ENCODE measurements around the gene LRRC58. TPM values are rescaled to one million over a fixed set of nuclear protein-coding genes. Genes with fewer than 3 reads are reported as not detected.
"Not testable (repeated sequence)": the region's sequence is repeated elsewhere in the genome, so short reads cannot be mapped to it uniquely, and the experiment has no call there.

LRRC58 gene
- 10 to 100 TPM; 20.8 to 22.6 TPM for total RNA-seq

DNA sequence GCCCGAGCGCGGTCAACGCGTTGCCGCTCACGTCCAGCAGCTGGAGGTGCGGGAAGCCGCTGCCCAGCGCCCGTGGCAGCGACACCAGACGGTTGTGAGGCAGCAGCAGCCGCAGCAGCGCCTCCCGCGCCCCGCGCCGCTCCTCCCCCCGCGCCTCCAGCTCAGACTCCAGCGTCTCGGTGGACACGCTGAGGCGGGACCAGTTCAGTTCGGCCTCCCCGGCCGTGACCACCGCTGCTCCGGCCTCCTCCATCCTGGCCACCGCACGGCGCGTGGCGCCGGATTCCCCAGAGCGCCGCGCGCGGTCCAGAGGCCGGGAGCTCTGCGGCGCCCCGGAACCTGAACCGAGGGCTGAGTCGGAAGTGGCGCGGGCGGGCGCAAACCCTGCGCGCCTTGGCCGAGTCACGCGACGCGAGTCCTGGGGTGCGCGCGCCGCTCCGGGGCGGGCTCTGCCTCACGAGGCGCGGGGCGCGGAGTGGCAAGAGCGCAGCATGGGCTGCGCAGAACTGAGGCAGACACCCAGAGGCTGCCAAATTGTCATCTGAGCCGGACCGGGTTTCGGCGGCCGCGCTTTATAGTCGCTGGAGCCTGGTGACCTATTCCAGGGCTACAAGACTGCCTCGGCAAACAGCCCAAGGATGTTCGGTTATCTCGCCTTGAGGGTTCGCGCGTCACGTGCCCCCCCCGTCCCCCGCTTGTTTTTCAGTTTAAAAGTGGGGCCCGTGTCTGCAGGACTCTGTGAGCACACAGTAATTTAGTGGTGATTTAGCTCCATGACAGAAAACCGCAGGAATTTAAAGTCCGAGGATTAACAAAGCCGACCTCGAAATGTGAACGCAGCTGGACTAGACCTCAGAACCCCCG is at the start of gene LRRC58:
Gene LRRC58 (minus strand): TSS at position 364 of the 864 bp plus-strand sequence. CDS start 111 bp downstream, at position 253.
- peak; percentile 96 to 97 for ATAC-seq
- Mint-ChIP-seq H3K27ac (peak within 1 kb of the TSS; percentile 75 to 76), H3K27me3 (peaks cover 6 to 12% of the 10 kb centered on the region in 2 donors), H3K9me3 (no peaks in the 10 kb centered on the region), H3K4me3 (peak within 1 kb of the TSS; percentile 96), H3K36me3 (peaks cover 11% of the 10 kb centered on the region), H3K4me1 (ENCODE audit: low read depth in 2 of 2) (peaks cover 33 to 43% of the 10 kb centered on the region in 2 donors)
- DNase-seq (ENCODE audit: low spot score), result peak; percentile 93

DNA sequence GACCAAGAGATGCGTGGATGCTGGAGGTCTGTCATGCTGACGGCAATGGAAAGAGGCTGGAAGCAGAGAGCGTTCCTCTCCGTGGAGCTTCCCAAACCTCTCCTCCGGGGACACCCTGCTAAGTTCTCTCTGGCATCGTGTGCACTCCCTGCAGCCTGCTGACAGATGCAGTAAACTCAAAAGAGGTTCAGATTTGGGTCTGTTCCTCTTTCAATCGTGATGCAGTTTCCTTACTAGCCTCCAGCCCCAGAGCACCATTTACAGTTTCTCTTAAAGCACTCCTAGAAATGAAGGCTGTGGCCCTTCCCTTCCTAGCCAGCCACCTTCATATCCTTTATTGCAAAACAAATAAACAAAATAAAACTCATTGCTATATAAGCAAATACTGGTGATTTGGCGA is 47.3 kb upstream of the LRRC58 start:
- no peaks in the 10 kb centered on the region for H3K9me3 Mint-ChIP-seq
- no peak for ATAC-seq

GRCh38 chr3:120394347-120394746 is 45.2 kb upstream of the LRRC58 start:
- Mint-ChIP-seq H3K27ac (no peak overlapping the region), H3K4me3 (no peak overlapping the region), H3K9me3 (no peaks in the 10 kb centered on the region), H3K36me3 (no peaks in the 10 kb centered on the region), H3K27me3 (peaks cover 5 to 11% of the 10 kb centered on the region in 2 donors), H3K4me1 (ENCODE audit: low read depth in 2 of 2) (peaks cover under 1 to 1% of the 10 kb centered on the region in 2 donors)
- ATAC-seq (no peak), DNase-seq (ENCODE audit: low spot score) (no peak)

More for the DNA sequence above, 47.3 kb upstream of the LRRC58 start:
- no peak overlapping the region for H3K27ac Mint-ChIP-seq
- no peak overlapping the region for H3K4me3 Mint-ChIP-seq
- H3K4me1 Mint-ChIP-seq (ENCODE audit: low read depth in 2 of 2), result peaks cover 7 to 9% of the 10 kb centered on the region in 2 donors
- H3K27me3 Mint-ChIP-seq, result peaks cover under 1 to 7% of the 10 kb centered on the region in 2 donors
- no peaks in the 10 kb centered on the region for H3K36me3 Mint-ChIP-seq
- no peak for DNase-seq (ENCODE audit: low spot score)

DNA sequence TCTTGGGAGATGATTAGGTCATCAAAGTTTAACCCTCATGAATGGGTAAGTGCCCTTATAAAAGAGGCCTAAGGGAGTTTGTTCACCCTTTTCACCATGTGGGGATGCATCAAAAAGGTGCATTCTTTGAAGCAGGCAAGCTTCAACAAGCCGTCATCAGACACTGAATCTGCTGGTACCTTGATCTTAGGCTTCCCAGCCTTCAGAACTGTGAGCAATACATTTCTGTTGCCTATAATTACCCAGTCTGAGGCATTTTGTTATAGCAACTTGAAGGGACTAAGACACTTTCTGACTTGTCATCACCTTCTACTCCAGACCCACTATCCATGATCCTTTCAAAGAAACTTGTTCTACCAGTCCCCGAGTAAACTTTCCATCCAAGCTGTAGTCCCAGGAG is 44.6 kb upstream of the LRRC58 start:
- no peak overlapping the region for H3K4me3 Mint-ChIP-seq
- H3K27me3 Mint-ChIP-seq, result peaks cover 5 to 11% of the 10 kb centered on the region in 2 donors
- no peaks in the 10 kb centered on the region for H3K9me3 Mint-ChIP-seq
- ATAC-seq (no peak), DNase-seq (ENCODE audit: low spot score) (no peak)
- H3K27ac Mint-ChIP-seq, result no peak overlapping the region
- no peaks in the 10 kb centered on the region for H3K36me3 Mint-ChIP-seq
- H3K4me1 Mint-ChIP-seq (ENCODE audit: low read depth in 2 of 2), result no peaks in the 10 kb centered on the region

- no peaks in the 10 kb centered on the region for H3K4me1 Mint-ChIP-seq (ENCODE audit: low read depth in 2 of 2)
- no peak overlapping the region for H3K4me3 Mint-ChIP-seq
- H3K36me3 Mint-ChIP-seq, result no peaks in the 10 kb centered on the region
- ATAC-seq (no peak), DNase-seq (ENCODE audit: low spot score) (no peak)
- peaks cover 5 to 11% of the 10 kb centered on the region in 2 donors for H3K27me3 Mint-ChIP-seq
- H3K9me3 Mint-ChIP-seq, result no peaks in the 10 kb centered on the region
- no peak overlapping the region for H3K27ac Mint-ChIP-seq
Measured at GRCh38 chr3:120393243-120393642, 44.1 kb upstream of the LRRC58 start.

DNA sequence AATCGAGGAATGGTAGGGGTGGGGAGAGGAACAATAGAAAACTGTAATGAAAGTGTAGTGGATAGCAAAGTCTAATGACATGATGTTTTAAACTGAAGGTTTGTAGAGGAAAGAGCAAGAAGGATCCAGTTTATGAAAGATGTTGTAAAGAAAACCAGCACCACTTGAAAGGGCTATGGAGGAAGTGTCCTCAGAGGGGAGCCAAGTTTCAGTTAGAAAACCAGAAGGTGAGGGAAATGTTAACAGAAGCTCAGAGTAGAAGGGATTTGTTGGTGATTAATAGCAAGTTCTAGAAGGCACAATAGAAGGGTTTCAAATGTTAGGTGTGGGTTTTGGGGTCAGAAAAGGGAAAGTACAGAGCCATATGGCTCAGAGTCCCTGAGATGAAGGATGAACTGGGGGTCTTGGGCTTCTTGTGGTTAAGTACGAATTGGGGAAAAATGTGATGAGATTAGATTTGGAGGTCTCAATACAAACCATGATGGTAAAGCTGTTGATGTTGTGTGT is 33.8 kb upstream of the LRRC58 start:
- Mint-ChIP-seq H3K36me3 (no peaks in the 10 kb centered on the region), H3K27ac (no peak overlapping the region), H3K27me3 (peaks cover 4 to 14% of the 10 kb centered on the region in 2 donors), H3K4me1 (ENCODE audit: low read depth in 2 of 2) (no peaks in the 10 kb centered on the region), H3K4me3 (no peak overlapping the region), H3K9me3 (no peaks in the 10 kb centered on the region)
- ATAC-seq (no peak), DNase-seq (ENCODE audit: low spot score) (no peak)

- DNase-seq (ENCODE audit: low spot score) (no peak), ATAC-seq (no peak)
- no peaks in the 10 kb centered on the region for H3K4me1 Mint-ChIP-seq (ENCODE audit: low read depth in 2 of 2)
- no peak overlapping the region for H3K27ac Mint-ChIP-seq
- peaks cover 4 to 13% of the 10 kb centered on the region in 2 donors for H3K27me3 Mint-ChIP-seq
- no peaks in the 10 kb centered on the region for H3K9me3 Mint-ChIP-seq
- no peak overlapping the region for H3K4me3 Mint-ChIP-seq
- no peaks in the 10 kb centered on the region for H3K36me3 Mint-ChIP-seq
Measured at GRCh38 chr3:120381503-120381902, 32.3 kb upstream of the LRRC58 start.

- H3K36me3 Mint-ChIP-seq; DNase-seq (ENCODE audit: low spot score); H3K9me3 Mint-ChIP-seq; H3K27me3 Mint-ChIP-seq; H3K27ac Mint-ChIP-seq; H3K4me1 Mint-ChIP-seq (ENCODE audit: low read depth in 2 of 2); ATAC-seq; H3K4me3 Mint-ChIP-seq: not testable (repeated sequence)
Measured at GRCh38 chr3:120377948-120378347, 28.8 kb upstream of the LRRC58 start.

DNA sequence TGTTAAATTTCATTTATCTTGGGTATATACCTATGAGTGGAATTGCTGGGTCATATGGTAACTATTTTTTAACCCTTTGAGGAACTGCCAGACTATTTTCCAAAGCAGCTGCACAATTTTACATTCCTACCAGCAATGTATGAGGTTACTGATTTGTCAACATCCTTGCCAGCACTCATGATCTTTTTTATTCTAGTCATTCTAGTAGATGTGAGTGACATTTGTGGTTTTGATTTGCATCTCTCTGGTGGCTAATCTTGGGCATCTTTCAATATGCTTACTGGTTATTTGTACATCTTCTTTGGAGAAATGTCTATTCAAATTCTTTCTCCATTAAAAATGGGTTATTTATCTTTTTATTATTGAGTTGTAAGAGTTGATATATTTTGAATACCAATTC is 21.3 kb upstream of the LRRC58 start:
- ATAC-seq (no peak), DNase-seq (ENCODE audit: low spot score) (no peak)
- Mint-ChIP-seq H3K4me1 (ENCODE audit: low read depth in 2 of 2) (no peaks in the 10 kb centered on the region), H3K9me3 (no peaks in the 10 kb centered on the region), H3K27me3 (peaks cover 25 to 45% of the 10 kb centered on the region in 2 donors), H3K4me3 (no peak overlapping the region), H3K27ac (no peak overlapping the region), H3K36me3 (no peaks in the 10 kb centered on the region)

DNA sequence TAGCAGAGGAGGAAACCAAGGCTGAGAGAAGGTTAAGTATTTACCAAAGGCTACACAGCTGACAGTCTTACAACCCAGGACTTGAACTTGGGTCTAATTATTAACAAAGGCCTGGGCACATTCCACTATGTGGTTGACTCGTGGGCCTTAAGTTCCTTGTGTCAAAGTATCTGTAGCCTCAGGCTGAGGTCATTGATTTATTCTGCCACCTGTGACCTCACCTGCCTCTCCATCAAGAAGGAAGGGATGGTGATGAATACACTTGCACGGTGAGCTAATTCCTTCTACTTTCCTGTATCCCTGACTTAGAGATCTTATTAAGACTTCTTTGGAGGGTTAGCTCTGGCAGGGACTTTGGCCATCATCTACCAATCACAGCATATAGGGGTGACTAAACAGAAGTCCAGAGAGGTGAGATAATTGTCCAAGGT is 19.9 kb upstream of the LRRC58 start:
- no peak overlapping the region for H3K4me3 Mint-ChIP-seq
- H3K9me3 Mint-ChIP-seq, result no peaks in the 10 kb centered on the region

GRCh38 chr3:120368172-120368571 is 19.0 kb upstream of the LRRC58 start:
- ATAC-seq (no peak), DNase-seq (ENCODE audit: low spot score) (no peak)
- Mint-ChIP-seq H3K4me3 (no peak overlapping the region), H3K4me1 (ENCODE audit: low read depth in 2 of 2) (no peaks in the 10 kb centered on the region), H3K9me3 (no peaks in the 10 kb centered on the region), H3K36me3 (no peaks in the 10 kb centered on the region), H3K27me3 (peaks cover 30 to 50% of the 10 kb centered on the region in 2 donors), H3K27ac (no peak overlapping the region)

More for the DNA sequence above, 19.9 kb upstream of the LRRC58 start:
- H3K4me1 Mint-ChIP-seq (ENCODE audit: low read depth in 2 of 2), result no peaks in the 10 kb centered on the region
- ATAC-seq (no peak), DNase-seq (ENCODE audit: low spot score) (no peak)
- H3K27ac Mint-ChIP-seq, result no peak overlapping the region
- peaks cover 30 to 47% of the 10 kb centered on the region in 2 donors for H3K27me3 Mint-ChIP-seq
- H3K36me3 Mint-ChIP-seq, result no peaks in the 10 kb centered on the region

GRCh38 chr3:120364821-120365220 is 15.7 kb upstream of the LRRC58 start:
- ATAC-seq (no peak), DNase-seq (ENCODE audit: low spot score) (no peak)
- no peaks in the 10 kb centered on the region for H3K36me3 Mint-ChIP-seq
- peaks cover 32 to 37% of the 10 kb centered on the region in 2 donors for H3K27me3 Mint-ChIP-seq
- H3K27ac Mint-ChIP-seq, result no peak overlapping the region
- H3K4me3 Mint-ChIP-seq, result no peak overlapping the region
- no peaks in the 10 kb centered on the region for H3K9me3 Mint-ChIP-seq
- H3K4me1 Mint-ChIP-seq (ENCODE audit: low read depth in 2 of 2), result no peaks in the 10 kb centered on the region

DNA sequence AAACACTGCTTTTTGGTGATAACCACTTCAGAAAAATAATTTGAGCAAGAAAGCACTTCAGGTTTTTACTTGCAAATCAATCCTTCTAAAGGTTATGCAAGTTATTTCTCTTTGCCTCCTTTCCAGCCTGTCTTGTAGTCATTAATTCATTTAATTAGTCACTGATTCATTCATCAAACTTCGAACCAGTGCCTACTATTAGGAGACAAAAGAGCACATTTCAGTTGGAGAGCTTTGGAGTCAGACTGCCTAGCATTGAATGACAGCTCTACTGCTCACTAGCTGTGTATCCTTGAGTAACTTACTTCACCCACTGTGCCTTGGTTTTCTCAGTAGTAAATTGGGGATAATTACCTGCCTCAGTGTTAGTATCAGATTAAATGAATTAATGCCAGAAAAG is 14.9 kb upstream of the LRRC58 start:
- no peak overlapping the region for H3K4me3 Mint-ChIP-seq
- no peaks in the 10 kb centered on the region for H3K4me1 Mint-ChIP-seq (ENCODE audit: low read depth in 2 of 2)
- peaks cover 32 to 38% of the 10 kb centered on the region in 2 donors for H3K27me3 Mint-ChIP-seq
- ATAC-seq, result no peak
- no peak for DNase-seq (ENCODE audit: low spot score)
- H3K36me3 Mint-ChIP-seq, result no peaks in the 10 kb centered on the region
- no peak overlapping the region for H3K27ac Mint-ChIP-seq
- H3K9me3 Mint-ChIP-seq, result no peaks in the 10 kb centered on the region

GRCh38 chr3:120357807-120358206 is 8.7 kb upstream of the LRRC58 start:
- no peak for DNase-seq (ENCODE audit: low spot score)
- Mint-ChIP-seq H3K4me1 (ENCODE audit: low read depth in 2 of 2) (no peaks in the 10 kb centered on the region), H3K36me3 (no peaks in the 10 kb centered on the region), H3K27ac (no peak overlapping the region), H3K9me3 (no peaks in the 10 kb centered on the region), H3K4me3 (no peak overlapping the region), H3K27me3 (peaks cover 26 to 42% of the 10 kb centered on the region in 2 donors)
- no peak for ATAC-seq

Data from natural killer cell treated with Interleukin-12 subunit alpha and Interleukin-12 subunit beta and Interleukin-15 and Interleukin-18, amount 100 ng/mL, for 72 hours (primary cell).